Activated T-cell treated with anti-CD3 and anti-CD28 coated beads, Interleukin-2, amount 50 U/mL, for 24 hours (primary cell): Measurements from ENCODE around the gene ERICH6B.

Source experiments
- DNase-seq: peaks from one replicate; pipeline ENCODE4 v3.0.0-alpha.2; 2020
- H3K27ac Mint-ChIP-seq: 2 replicates; pipeline ENCODE4 v1.8.0; 2020; ENCODE audit warnings: mild to moderate bottlenecking, mixed read lengths
- H3K27me3 Mint-ChIP-seq: 2 replicates; pipeline ENCODE4 v1.8.0; 2020; ENCODE audit warnings: mixed read lengths
- H3K36me3 Mint-ChIP-seq: 2 replicates; pipeline ENCODE4 v1.8.0; 2020; ENCODE audit warnings: low read depth, mixed read lengths
- H3K4me1 Mint-ChIP-seq: 2 replicates; pipeline ENCODE4 v1.8.0; 2020; ENCODE audit warnings: low read depth, mixed read lengths
- H3K4me3 Mint-ChIP-seq: 2 replicates; pipeline ENCODE4 v1.8.0; 2020; ENCODE audit warnings: mild to moderate bottlenecking, moderate library complexity, mixed read lengths
- H3K9me3 Mint-ChIP-seq: 2 replicates; pipeline ENCODE4 v1.8.0; 2020; ENCODE audit warnings: mixed read lengths

ERICH6B gene

DNA sequence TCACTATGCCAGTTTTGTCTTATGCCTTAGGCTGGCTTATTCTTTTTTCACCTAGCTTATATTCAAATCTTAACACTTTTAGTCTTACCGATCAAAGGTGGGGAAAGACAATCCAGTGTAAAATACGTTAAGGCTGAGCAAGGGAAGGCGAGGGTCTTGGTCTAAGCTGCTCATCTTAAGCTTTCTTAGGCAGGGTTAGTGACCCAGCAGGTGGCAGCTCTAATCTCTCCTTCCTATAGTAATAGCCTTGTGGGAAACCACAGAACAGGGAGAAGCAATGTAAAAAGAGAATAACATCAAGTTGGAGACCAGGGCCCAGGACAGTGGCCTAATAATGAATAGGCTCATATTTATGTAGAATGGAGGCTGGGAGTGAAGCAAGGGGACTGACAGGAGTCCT, 104.9 kb downstream of the ERICH6B start:
- Mint-ChIP-seq H3K4me1 (peaks cover 12% of the 10 kb centered on the region), H3K27ac (peak overlapping the region; percentile 23), H3K4me3 (no peak overlapping the region), H3K9me3 (no peaks in the 10 kb centered on the region), H3K36me3 (peaks cover 84% of the 10 kb centered on the region), H3K27me3 (no peaks in the 10 kb centered on the region)
- DNase-seq = no peak

DNA sequence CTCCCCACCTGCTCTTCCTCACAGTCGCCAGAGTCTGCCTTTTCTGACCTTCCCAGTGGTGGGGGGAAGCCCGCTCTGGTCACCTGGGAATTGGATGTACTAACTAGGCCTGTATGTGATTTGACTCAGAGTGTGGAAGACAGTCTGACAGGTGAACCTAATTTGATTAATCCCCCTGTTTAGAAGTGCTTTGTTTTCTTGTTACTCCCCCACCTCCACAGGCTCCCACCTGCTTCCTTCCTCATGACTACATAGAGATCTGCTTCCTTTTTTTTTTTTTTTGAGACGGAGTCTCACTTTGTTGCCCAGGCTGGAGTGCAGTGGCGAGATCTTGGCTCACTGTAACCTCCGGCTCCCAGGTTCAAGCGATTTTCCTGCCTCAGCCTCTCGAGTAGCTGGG, 106.8 kb downstream of the ERICH6B start:
- peaks cover 11% of the 10 kb centered on the region for H3K4me1 Mint-ChIP-seq
- peak overlapping the region; percentile 59 for H3K27ac Mint-ChIP-seq
- H3K27me3 Mint-ChIP-seq = no peaks in the 10 kb centered on the region
- DNase-seq = no peak
- peaks cover 77% of the 10 kb centered on the region for H3K36me3 Mint-ChIP-seq
- no peaks in the 10 kb centered on the region for H3K9me3 Mint-ChIP-seq
- no peak overlapping the region for H3K4me3 Mint-ChIP-seq

DNA sequence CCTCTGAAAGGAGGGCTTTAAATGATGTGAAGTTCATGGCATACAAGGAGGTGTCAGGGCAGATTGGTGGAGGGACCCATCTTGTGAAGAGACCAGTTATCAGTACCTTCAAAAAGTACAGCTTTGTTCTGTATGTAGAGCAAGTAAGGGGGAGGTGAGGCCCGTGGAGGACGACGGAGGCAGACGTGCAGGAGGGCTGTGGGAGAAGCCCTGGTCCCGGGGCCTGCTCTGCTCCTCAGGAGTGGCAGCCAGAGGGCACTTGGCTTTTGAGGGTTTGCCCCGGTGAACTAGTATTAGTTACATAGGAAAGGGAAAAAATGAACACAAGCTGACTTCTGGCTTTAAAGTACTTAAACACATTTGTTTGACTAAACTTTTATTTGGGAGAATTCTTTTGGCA, 108.7 kb downstream of the ERICH6B start:
- peak overlapping the region; percentile 30 for H3K27ac Mint-ChIP-seq
- no peak overlapping the region for H3K4me3 Mint-ChIP-seq
- no peak for DNase-seq
- no peaks in the 10 kb centered on the region for H3K9me3 Mint-ChIP-seq
- H3K36me3 Mint-ChIP-seq = peaks cover 78% of the 10 kb centered on the region
- H3K4me1 Mint-ChIP-seq = peaks cover 5% of the 10 kb centered on the region
- H3K27me3 Mint-ChIP-seq = no peaks in the 10 kb centered on the region

GRCh38 chr13:45503658-45504057, 111.9 kb downstream of the ERICH6B start:
- Mint-ChIP-seq H3K27me3 (no peaks in the 10 kb centered on the region), H3K9me3 (no peaks in the 10 kb centered on the region), H3K4me1 (peaks cover 9% of the 10 kb centered on the region), H3K36me3 (peaks cover 72% of the 10 kb centered on the region), H3K27ac (peak overlapping the region; percentile 12), H3K4me3 (no peak overlapping the region)
- no peak for DNase-seq

GRCh38 chr13:45501175-45501526, 114.4 kb downstream of the ERICH6B start:
- Mint-ChIP-seq H3K27ac (peak overlapping the region; percentile 71), H3K4me1 (peaks cover 9% of the 10 kb centered on the region), H3K27me3 (no peaks in the 10 kb centered on the region), H3K4me3 (no peak overlapping the region), H3K36me3 (peaks cover 75% of the 10 kb centered on the region), H3K9me3 (no peaks in the 10 kb centered on the region)
- no peak for DNase-seq

DNA sequence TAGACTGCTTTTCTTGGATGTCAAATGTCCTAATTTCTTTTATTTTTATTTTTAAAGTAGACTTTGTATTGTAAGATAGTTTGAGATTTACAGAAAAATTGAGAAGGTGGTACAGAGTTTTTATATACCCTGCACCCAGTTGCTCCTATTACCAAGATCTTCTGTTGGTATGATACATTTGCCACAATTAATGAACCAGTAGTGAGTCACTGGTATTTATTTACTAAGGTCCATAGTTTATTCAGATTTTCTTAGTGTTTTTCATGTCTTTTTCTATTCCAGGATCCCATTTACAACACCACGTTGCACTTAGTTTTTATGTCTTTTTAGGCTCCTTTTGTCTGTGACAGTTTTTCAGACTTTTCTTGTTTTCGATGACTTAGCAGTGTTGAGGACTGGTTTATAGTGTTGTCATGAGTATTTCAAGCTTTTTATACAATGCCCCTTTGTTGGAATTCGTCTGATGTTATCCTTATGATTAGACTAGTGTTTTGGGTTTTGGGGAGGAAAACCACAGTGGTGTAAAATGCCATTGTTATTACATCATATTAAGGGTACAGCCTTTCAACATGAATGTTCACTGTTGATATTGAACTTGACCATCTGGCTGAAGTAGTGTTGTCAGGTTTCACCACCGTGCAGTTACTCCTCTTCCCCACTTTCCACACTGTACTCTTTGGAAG, 114.9 kb downstream of the ERICH6B start:
- Mint-ChIP-seq H3K4me1 (peaks cover 9% of the 10 kb centered on the region), H3K36me3 (peaks cover 74% of the 10 kb centered on the region), H3K27me3 (no peaks in the 10 kb centered on the region), H3K27ac (peak overlapping the region; percentile 71), H3K4me3 (no peak overlapping the region), H3K9me3 (no peaks in the 10 kb centered on the region)
- no peak for DNase-seq

DNA sequence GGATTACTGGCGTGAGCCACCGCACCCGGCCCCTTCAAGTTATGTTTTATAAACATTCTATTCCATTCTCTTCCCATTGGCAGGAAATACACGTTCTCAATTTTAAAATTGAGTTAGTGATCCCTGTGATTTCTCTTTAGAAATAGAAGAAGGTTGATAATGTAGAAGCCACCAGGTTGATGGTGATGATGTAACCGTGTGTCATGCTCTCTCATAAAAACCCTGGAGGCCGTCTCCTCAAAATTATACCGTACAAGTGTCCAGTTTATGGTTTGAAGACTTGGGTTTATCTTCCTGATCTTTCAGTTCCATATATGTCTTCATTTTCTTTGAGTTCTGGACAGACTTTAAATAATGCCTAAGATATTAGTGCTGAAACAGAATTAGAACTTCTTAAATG, 118.6 kb downstream of the ERICH6B start:
- Mint-ChIP-seq H3K36me3 (peaks cover 72% of the 10 kb centered on the region), H3K4me1 (peaks cover 9% of the 10 kb centered on the region), H3K4me3 (no peak overlapping the region), H3K9me3 (no peaks in the 10 kb centered on the region), H3K27ac (no peak overlapping the region), H3K27me3 (no peaks in the 10 kb centered on the region)
- DNase-seq = no peak

GRCh38 chr13:45492538-45492937, 123.0 kb downstream of the ERICH6B start:
- Mint-ChIP-seq H3K4me3 (no peak overlapping the region), H3K27ac (no peak overlapping the region), H3K4me1 (peaks cover 2% of the 10 kb centered on the region), H3K36me3 (peaks cover 68% of the 10 kb centered on the region), H3K9me3 (no peaks in the 10 kb centered on the region), H3K27me3 (no peaks in the 10 kb centered on the region)
- DNase-seq = no peak
